AG04450 (cell line): ENCODE measurements around the gene KMT5C. TPM values are rescaled to one million over a fixed set of nuclear protein-coding genes. Genes with fewer than 3 reads are reported as not detected.

Experiments
- CTCF ChIA-PET: fragments of 300-600, 350-600 bp; formaldehyde crosslinking; extraction: SDS; loops from one replicate; lab custom pipeline; 2022; ENCODE audit warnings: antibody characterized with exemption, inconsistent platforms; lab: Charles Lee
- POLR2A ChIA-PET: fragments of 350-600 bp; formaldehyde crosslinking; extraction: SDS; loops from one replicate; lab custom pipeline; 2021; ENCODE audit warnings: antibody characterized with exemption, inconsistent platforms; lab: Yijun Ruan, JAX
- DNase-seq: peaks from one replicate; pipeline ENCODE4 v3.0.0-alpha.2; 2011; ENCODE audit warnings: low read depth, low spot score
- H3K27ac ChIP-seq: one replicate; pipeline ENCODE4 v1.5.1; 2012; ENCODE audit warnings: low read depth, low read length, control low read depth
- H3K27me3 ChIP-seq: one replicate; pipeline ENCODE4 v1.6.0; 2012; ENCODE audit warnings: low read length; ENCODE audit not compliant: control insufficient read depth, insufficient read depth
- H3K4me3 ChIP-seq: 2 replicates; pipeline ENCODE4 v1.5.1; 2011; ENCODE audit warnings: mild to moderate bottlenecking, low read depth, low read length, control low read depth
- H3K9me3 ChIP-seq: 2 replicates; pipeline ENCODE4 v1.5.1; 2012; ENCODE audit warnings: low read length; ENCODE audit not compliant: control insufficient read depth, insufficient read depth
- CTCF ChIP-seq: IDR thresholded peaks from 2 replicates; pipeline ENCODE4 v1.5.1; 2011; ENCODE audit warnings: low read depth, low read length, control low read depth, inconsistent platforms
- polyA plus RNA-seq: library from polyadenylated mRNA; depleted of rRNA; stranded (reverse); fragments of >200 nt; gene quantifications from 2 replicates; pipeline ENCODE4 v1.2.3, GENCODE V29; 2011

KMT5C gene
- polyA plus RNA-seq, 1 experiment: 2.6 TPM

- ChIA-PET CTCF (interaction anchor here (1.2 kb wide), 1 partner anchor 61 kb away, joined by 3 read pairs; no protein-coding TSS in a partner anchor), POLR2A (interaction anchor here (0.9 kb wide), 1 partner anchor 11 kb away, joined by 5 read pairs; the partner anchor contains the start of gene GARIN5B)
- Histone ChIP-seq H3K9me3 (no peaks in the 10 kb centered on the region; the same call in 1 of the 2 replicates), H3K4me3 (no peak overlapping the region), H3K27me3 (peaks cover 24% of the 10 kb centered on the region), H3K27ac (no peak overlapping the region)
- no peak for DNase-seq
- no peak for TF ChIP-seq CTCF
Observed at GRCh38 chr19:55352549-55353145, 13.0 kb downstream of the KMT5C start.

- Histone ChIP-seq H3K9me3 (peaks cover 4% of the 10 kb centered on the region; the same call in 1 of the 2 replicates), H3K27me3 (peaks cover 28% of the 10 kb centered on the region), H3K4me3 (peak overlapping the region; percentile 59), H3K27ac (no peak overlapping the region)
- DNase-seq: no peak
- ChIA-PET POLR2A (no interaction called here), CTCF (interaction anchor here (1.2 kb wide), 1 partner anchor 61 kb away, joined by 3 read pairs; no protein-coding TSS in a partner anchor)
- no peak for TF ChIP-seq CTCF
Observed at GRCh38 chr19:55353356-55353802, 13.7 kb downstream of the KMT5C start.

- Histone ChIP-seq H3K27me3 (peaks cover 28% of the 10 kb centered on the region), H3K27ac (no peak overlapping the region), H3K9me3 (peaks cover 5% of the 10 kb centered on the region; the same call in 1 of the 2 replicates), H3K4me3 (peak overlapping the region; percentile 59)
- ChIA-PET POLR2A (no interaction called here), CTCF (no interaction called here)
- TF ChIP-seq CTCF: no peak
- no peak for DNase-seq
Observed at GRCh38 chr19:55353803-55354697, 14.4 kb downstream of the KMT5C start.

GRCh38 chr19:55354698-55355212 is 15.1 kb downstream of the KMT5C start, which contains the start of gene COX6B2:
COX6B2 (minus strand) TSS chr19:55354719; CDS start chr19:55354521, 198 bp downstream.
- ChIA-PET CTCF (no interaction called here), POLR2A (interaction anchor here (1.2 kb wide), 1 partner anchor 16 kb away, joined by 6 read pairs; the partner anchor contains the start of gene IL11)
- no peak for TF ChIP-seq CTCF
- H3K4me3 ChIP-seq: peak within 1 kb of the TSS; percentile 59
- no peak for DNase-seq
- peaks cover 28% of the 10 kb centered on the region for H3K27me3 ChIP-seq
- peaks cover 5% of the 10 kb centered on the region; the same call in 1 of the 2 replicates for H3K9me3 ChIP-seq
- no peak within 1 kb of the TSS for H3K27ac ChIP-seq
